NCI-H1694 (cell line): ENCODE measurements around the gene NUDT14.

ENCODE experiments used
- DNase-seq: peaks from one replicate; lab custom pipeline; 2025; lab: John Stamatoyannopoulos, UW

The NUDT14 gene

DNA sequence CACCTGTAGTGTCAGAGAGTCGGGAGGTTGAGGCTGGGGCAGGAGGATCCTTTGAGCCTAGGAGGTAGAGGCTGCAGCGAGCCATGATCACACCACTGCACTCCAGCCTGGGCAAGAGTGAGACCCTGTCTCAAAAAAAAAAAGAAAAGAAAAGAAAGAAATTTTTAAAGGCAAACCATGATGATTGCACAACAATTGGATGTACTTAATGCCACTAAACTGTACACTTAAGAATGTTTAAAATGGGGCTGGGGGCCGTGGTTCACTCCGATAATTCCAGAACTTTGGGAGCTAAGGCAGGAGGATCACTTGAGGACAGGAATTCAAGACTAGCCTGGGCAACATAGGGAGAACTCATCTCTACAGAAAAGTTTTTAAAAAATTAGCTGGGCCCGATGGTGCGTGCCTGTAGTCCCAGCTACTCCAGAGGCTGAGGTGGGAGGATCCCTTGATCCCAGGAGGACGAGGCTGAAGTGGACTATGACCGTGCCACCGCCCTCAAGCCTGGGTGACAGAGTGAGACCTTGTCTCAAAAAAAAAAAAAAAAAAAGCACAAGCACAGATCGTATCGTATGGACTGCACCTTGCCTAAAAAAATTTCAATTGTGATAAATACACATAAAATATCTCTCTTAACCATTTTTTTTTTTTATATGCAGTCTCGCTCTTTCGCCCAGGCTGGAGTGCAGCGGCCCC lies 45.3 kb downstream of the NUDT14 start:
- DNase-seq = no peak

DNA sequence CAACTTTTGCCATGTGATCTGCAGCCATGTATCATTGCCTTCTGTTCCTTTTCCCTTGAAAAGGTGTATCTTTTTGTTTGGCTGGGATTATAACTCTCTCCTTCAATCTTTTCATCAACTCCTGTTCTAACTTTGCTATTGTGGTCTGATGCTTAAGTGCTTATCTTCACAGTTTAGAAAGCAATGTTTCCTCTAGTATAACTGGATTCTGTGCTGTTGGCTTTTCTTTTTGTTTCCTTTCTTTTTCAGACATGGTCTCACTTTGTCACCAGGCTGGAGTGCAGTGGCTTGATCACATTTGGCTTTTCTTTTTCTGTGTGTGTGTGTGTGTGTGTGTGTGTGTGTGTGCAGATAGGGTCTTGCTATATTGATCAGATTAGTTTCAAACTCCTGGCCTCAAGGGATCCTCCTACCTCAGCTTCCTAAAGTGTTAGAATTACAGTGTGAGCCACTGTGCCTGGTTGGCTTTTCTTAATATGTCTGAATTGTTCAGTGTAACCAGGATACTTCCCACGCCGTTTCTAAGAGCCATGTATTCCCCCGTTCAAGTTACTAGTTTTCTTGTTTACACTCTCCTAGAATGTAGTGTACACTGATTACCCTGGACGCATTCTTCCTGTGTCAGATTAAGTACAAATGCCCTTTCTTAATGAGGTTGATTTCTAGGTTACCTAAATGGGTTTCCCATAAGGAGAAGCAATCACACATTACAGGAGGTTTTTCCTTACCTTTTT lies 48.0 kb downstream of the NUDT14 start:
- no peak for DNase-seq

DNA sequence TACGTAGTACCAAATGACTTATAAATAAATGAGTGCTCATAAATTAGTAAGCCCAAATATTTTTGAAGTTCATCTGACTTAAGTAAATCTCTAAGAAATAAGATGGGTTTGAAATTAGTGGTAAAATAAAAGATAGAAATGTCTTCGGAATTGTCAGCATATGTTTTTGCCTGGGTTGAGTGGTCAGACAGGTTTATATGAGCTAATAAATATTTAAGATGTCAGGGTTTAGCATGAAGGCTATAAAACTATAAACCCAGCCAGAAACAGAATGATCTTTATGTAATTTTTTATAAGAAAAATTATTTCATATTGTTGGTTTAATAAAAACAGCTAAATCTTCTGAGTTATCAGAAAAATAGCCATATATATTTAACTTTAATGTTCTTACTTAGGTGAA lies 49.9 kb downstream of the NUDT14 start:
- no peak for DNase-seq

DNA sequence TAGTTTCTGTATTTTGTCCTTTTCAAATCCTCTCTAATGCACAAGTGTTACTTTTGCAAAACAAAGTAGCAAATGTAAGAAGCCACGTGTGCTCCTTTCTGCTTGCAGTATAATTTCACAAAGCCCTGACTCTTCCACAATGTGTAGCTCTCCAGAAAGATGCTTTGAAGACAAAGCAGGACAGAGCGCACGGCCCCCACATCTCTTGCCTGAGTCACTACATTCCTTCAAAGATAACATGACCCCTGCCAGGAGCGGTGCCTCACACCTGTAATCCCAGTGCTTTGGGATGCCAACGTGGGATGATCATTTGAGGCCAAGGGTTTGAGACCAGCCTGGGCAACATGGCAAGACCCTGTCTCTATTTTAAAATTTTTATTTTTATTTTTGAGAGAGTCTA lies 53.1 kb downstream of the NUDT14 start:
- no peak for DNase-seq

DNA sequence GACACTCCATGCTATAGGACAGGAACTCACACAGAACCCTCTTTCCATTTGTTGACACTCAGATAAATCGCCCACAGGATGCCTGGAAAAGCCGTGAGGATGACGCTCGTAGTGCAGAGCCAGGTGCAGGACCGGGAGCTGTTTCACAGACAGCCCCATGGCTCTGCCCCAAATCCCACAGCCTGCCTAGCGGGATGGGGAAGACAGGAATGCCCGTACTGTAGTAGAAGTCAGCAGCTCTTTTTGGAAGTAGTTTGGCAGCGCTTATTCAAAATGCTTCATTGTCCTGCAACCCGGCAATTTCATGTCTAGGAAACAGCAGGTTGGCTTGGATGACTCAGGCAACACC lies 54.2 kb downstream of the NUDT14 start:
- no peak for DNase-seq

DNA sequence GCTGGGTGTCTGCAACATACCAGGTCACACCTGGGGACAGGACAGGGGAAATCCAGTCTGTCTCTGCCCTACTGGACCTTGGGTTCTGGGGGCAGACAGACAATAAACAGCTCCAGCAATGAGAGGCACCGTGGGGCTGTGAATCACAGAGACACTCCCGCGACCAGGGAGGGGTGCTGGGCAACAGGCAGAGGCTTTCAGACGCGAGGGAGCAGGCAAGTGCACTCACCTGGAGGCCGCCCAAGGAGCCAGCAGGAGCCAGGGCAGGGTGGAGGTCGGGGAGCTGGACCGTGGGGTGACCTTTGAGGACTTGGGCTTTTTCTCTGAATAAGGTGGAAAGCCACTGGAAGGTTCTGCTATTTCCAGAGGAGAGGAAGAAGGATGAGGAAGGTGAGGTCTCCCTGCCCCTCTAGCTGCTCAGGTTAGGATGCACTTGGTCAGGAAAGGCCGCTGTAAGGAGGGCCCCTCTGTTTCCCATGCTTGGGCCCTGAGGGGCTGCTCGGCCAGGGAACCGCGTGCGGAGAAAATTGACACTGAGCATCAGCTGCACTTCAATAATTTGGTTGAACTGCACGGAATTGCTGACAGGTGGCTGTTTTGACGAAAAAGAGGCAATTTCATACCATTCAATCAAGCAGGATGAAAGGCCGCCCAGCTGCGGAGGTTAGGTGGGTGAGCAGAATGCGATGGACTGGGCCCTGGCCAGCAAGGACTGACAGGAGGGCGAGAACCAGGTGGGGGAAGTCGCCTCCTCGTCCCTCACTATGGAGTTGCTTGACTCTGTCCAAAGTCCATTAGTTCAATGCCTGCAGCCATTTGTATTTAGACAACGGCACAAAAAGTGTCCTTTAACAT lies 54.8 kb downstream of the NUDT14 start:
- DNase-seq = no peak

DNA sequence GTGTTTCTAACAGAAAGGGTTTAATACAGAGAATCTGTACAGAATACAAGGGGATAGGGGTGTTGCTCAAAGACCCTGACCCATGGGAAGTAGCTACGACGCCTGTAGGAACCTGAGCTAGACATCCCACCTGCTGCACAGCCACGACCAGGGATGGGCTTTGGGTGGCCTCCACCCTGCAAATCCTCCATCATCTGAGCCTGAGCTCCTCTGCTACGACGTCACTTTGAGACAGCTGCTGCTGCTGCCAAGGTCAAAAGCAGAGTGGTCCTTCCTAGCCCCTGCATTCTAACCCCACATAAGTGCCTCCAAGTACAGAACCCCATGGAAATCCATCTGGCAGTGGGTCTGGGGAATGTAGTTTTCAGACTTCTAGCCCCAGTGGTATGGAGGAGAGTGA lies 56.3 kb downstream of the NUDT14 start:
- DNase-seq = no peak

DNA sequence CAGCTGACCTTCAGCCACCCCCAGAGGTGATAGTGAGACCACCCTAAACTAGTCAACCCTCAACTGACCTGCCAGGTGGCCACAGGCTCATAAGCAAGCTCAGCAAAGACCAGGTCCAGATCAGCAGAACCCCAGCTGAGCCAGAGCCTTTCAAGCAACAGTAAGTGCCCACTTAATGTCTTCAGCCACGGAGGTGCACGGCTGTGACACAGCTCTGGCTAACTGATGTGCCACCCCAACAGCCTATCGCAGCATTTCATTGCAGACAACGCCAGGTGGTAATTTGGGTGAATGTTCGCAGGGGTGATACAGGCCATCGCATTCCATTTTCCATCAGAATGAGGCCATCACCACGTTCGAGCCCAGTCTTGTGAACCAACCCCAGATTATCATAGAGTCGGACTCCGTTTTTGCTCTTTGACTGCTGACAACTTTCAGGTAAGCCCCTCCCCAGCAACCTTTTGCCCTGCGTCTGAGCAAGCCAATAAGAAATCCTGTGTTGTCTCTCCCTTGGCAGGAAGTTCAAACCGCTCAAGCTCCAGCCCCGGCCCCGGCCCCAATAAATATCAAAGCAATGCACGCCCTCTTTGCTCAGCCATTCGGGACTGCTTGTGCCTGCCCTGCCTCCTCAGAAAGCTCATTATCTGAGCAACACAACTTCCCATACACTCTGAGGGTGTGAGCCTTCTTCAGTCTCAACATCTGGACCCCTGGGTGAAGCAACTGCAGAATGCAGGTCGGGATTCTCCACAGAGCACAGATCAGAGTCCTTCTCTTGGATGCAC lies 56.9 kb downstream of the NUDT14 start:
- DNase-seq = no peak

DNA sequence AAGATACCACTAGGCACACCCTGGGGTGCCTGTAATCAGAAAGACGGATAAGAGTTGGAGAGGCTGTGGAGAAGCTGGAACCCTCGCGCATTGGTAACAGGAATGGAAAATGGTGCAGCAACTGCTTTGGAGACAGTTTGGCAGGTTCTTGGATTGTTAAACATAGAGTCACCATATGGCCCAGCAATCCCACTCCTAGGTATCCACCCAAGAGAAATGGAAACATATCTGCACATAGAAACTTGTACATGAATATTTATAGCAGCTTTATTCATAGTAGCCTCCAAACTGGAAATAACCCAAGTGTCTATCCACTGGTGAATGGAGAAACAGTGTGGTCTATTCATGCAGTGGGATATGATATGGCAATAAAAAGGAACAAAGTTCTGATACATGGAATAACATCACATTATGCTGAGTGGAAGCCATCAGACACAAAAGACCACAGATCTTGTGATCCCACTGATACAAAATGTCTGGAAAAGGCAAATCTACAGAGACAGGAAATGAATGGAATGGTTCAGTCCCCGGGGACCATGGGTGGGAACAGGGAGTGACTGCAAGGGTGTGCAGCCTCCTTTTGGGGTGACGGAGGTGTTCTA lies 57.9 kb downstream of the NUDT14 start:
- no peak for DNase-seq
